Measurements from ENCODE around the gene ST7.

GRCh38 chr7:117110480-117111315, 157.4 kb downstream of the ST7 start:
- TF ChIP-seq EZH2 (IDR thresholded peaks at IDR 0.05) = no peak
- TF ChIP-seq POLR2AphosphoS5 (IDR thresholded peaks at IDR 0.05; ENCODE audit: borderline replicate concordance, low read depth, low read length) = no peak

Measured in SK-N-MC (cell line).